Measurements from ENCODE around the gene UXS1. TPM values are rescaled to one million over a fixed set of nuclear protein-coding genes. Genes with fewer than 3 reads are reported as not detected.
A peak's percentile ranks its signal among the peaks of the same experiment; 100 is the strongest.

The UXS1 gene
- total RNA-seq, 2 experiments from 2014 or later = 100 to 104 TPM

DNA sequence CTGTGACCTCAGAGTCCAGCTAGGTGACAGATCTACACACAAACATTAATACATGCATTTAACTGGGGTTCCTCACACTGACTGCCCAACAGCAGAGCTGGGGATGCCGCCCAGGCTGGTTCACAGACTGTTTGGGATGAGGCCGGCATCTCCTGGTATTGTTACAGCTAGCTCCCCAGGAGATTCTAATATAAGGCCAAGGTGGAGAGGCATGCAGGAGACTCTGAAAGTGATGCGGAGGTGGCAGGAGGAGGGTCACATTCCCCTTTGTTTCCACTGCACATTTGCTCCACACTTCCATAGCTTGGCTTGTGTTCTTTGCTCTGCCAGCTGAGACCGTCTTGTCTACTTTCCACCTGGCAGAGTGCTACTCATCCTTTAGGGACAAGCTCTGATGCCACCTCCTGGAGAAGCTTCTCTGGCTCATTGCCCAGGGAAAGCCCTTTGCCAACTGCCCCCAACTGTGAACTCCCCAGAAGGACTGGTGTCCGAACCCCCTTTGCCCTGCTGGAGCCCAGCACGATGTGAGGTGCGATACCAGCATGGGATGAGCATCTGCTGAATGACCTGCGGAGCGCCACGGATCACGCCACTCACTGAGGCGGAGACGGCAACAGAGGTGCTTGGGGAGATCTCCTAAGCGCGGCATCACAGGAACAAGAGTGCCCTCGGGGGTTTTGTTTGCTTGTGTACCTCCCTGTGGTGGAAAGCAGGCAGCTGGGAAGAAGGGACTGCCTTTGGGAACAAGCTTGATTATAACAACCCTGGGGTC, 88.8 kb downstream of the UXS1 start:
- H3K27ac Mint-ChIP-seq = no peak overlapping the region
- no peak overlapping the region for H3K4me3 Mint-ChIP-seq
- DNase-seq = no peak

DNA sequence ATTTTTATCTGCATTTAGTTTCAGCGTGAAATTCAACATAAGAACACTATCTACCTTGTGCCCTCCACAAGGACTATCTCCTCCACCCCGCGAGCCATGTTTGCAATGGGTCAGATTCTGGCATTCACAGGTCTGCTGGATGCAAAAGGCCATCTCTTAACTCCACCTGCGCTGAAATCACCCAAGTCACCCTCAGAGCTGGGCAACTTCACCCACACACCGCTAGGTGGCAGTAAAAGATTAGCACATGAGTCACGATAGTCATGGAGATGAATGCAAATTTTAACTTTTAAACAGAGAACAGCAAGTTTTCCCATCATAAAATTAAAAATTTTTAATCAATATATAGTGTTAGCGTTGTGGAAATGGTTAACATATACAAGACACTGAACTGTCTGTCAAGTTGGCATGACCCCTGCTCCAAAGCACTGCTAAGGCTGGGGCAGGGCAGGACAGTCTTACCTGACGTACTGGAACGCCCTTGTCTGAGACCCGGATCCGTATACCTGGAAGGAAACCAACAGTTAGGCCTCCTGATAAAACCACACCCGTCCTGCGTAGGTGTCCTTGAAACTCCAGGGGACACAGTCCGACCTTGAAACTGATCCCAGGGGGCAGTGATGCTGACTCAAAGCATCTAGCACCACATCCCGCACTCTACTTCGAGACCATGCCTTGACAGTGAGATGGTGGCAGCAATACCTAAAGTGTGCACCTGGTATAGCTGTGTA, 89.6 kb downstream of the UXS1 start:
- POLR2A ChIA-PET = interaction anchor here (1.0 to 2.0 kb wide), 2 partner anchors 56 to 89 kb away, joined by 3 to 4 read pairs; no protein-coding TSS in a partner anchor
- peak overlapping the region; percentile 77 for H3K27ac Mint-ChIP-seq

More for the DNA sequence above, 88.8 kb downstream of the UXS1 start:
- ATAC-seq (ENCODE audit: low read depth) = no peak
- Mint-ChIP-seq H3K4me1 (peaks cover 6% of the 10 kb centered on the region), H3K9me3 (no peaks in the 10 kb centered on the region), H3K36me3 (peaks cover 6% of the 10 kb centered on the region), H3K27me3 (no peaks in the 10 kb centered on the region)
- POLR2A ChIA-PET = interaction anchor here (1.0 to 2.0 kb wide), 2 partner anchors 55 to 88 kb away, joined by 3 to 4 read pairs; no protein-coding TSS in a partner anchor

DNA sequence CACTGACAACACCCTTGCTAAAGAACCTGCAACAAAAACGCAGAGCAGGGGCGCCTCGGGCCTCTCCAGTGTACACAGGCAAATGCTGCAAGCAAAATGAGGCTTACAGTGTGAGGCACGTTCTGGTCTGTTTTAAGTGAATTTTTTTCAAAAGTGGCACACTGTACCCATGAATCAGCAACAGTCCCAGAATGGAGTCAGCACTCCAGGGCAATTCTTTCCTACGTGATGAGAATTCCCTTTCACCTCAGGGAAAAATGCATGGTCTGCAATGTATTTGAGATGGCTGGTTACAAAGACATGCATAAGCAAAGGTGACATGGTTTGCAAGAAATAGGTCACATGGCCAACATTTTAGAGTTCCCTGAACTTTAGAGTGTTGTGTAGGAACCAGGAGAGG, 94.4 kb downstream of the UXS1 start:
- no peak for ATAC-seq (ENCODE audit: low read depth)
- no peaks in the 10 kb centered on the region for H3K27me3 Mint-ChIP-seq
- H3K36me3 Mint-ChIP-seq = peaks cover 26% of the 10 kb centered on the region
- H3K27ac Mint-ChIP-seq = peak overlapping the region; percentile 54
- peaks cover 24% of the 10 kb centered on the region for H3K4me1 Mint-ChIP-seq
- DNase-seq = no peak
- POLR2A ChIA-PET = no interaction called here
- no peak overlapping the region for H3K4me3 Mint-ChIP-seq
- H3K9me3 Mint-ChIP-seq = no peaks in the 10 kb centered on the region

More for the DNA sequence above, 89.6 kb downstream of the UXS1 start:
- Mint-ChIP-seq H3K36me3 (peaks cover 14% of the 10 kb centered on the region), H3K27me3 (no peaks in the 10 kb centered on the region), H3K4me3 (no peak overlapping the region), H3K9me3 (no peaks in the 10 kb centered on the region), H3K4me1 (peaks cover 6% of the 10 kb centered on the region)
- peak; percentile 76 for ATAC-seq (ENCODE audit: low read depth)
- DNase-seq = no peak

DNA sequence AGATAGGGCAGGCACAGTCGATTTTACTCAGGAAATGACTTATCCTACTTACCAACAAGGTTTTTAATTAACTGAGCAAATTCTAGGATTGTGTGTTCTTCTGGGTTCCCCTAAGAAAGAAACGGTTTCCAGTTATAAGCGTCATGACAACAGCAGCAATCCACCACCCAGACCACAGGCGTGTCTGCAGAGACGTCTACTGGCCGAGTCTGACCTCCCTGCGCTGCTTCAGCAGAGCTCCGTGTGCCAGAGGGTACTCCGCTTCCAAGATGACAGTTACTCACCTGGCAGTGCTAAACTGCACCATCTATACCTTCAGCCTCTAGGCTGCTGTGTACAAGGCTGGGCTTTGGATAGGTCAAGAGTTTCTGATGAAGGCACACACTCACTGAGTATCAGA, 95.4 kb downstream of the UXS1 start:
- peaks cover 28% of the 10 kb centered on the region for H3K36me3 Mint-ChIP-seq
- H3K27me3 Mint-ChIP-seq = no peaks in the 10 kb centered on the region
- H3K27ac Mint-ChIP-seq = peak overlapping the region; percentile 8
- no peaks in the 10 kb centered on the region for H3K9me3 Mint-ChIP-seq
- POLR2A ChIA-PET = no interaction called here
- peaks cover 32% of the 10 kb centered on the region for H3K4me1 Mint-ChIP-seq
- DNase-seq = no peak
- H3K4me3 Mint-ChIP-seq = no peak overlapping the region
- ATAC-seq (ENCODE audit: low read depth) = no peak

DNA sequence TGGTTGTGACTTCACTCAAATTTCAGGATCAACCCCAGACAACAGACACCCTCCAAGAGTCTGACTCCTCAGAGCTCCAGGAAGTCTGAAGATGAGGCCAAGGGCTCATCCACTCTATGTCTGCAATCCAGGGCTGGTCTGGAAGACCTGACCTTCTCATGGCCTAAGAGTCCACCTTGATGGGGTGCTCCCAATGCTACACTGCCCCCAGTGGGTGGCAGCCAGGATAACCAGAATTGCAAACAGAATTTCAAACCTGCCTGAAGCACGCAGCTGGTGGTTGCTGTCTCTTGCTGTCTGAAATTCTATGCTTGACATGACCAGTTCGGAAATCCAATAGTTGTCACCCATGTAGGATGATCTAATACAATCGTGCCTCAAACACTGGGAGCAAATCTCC, 96.0 kb downstream of the UXS1 start:
- H3K27ac Mint-ChIP-seq = no peak overlapping the region
- DNase-seq (no peak), ATAC-seq (ENCODE audit: low read depth) (no peak)
- peaks cover 31% of the 10 kb centered on the region for H3K36me3 Mint-ChIP-seq
- H3K27me3 Mint-ChIP-seq = no peaks in the 10 kb centered on the region
- no peak overlapping the region for H3K4me3 Mint-ChIP-seq
- H3K4me1 Mint-ChIP-seq = peaks cover 36% of the 10 kb centered on the region
- POLR2A ChIA-PET = interaction anchor here (0.9 kb wide), 1 partner anchor 323 kb away, joined by 3 read pairs; no protein-coding TSS in a partner anchor
- H3K9me3 Mint-ChIP-seq = no peaks in the 10 kb centered on the region

DNA sequence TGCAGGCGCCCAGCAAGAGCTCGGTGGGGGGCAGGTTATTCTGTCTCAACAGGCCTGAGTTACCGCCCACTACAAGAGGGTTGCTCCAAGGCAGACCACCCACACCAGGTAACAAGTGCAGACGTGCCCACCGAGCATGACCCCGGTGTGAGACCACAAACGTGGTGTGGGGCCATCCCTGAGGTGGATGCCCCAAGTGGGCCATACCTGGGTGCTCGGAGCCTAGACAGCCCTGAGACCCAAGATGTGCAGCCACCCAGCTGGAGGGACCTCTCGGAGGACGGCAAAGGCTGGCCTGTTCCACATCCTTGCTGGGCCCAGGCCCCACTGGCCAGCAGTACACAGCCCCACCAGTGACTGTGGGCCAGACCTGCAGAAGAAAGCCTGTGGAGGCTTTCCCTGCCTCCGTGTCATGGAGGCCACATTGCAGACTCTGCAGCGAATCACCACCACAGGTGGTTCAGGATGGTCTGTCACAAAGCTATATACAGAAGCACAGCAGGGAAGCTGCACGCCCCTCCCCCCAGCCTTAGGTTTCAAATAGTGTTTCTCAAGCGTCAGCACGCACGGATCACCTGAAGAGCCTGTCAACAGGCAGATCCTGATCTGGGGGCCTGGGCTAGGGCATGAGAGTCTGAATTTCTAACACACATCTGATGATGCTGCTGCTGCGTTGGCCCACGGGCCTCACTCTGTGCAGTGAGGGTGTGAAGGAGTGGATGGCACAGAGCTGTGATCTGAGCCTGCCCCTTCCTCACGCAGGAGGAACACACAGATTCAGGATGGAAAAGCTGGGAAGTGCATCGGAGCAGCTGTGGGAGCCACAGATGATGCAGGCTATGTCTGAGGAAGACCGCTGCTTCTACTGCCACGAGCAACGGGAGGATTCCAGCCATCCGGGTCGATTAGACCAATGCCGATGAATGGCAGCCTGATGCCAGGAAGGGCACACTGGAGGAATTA, 96.8 kb downstream of the UXS1 start:
- H3K27ac Mint-ChIP-seq = peak overlapping the region; percentile 92
- H3K9me3 Mint-ChIP-seq = no peaks in the 10 kb centered on the region
- ATAC-seq (ENCODE audit: low read depth) = no peak
- peak; percentile 60 for DNase-seq
- peaks cover 39% of the 10 kb centered on the region for H3K4me1 Mint-ChIP-seq
- no peaks in the 10 kb centered on the region for H3K27me3 Mint-ChIP-seq
- H3K4me3 Mint-ChIP-seq = peak overlapping the region; percentile 80
- POLR2A ChIA-PET = interaction anchor here (0.6 to 1.1 kb wide), 3 partner anchors 63 to 322 kb away, joined by 3 to 6 read pairs (median 3); no protein-coding TSS in a partner anchor
- peaks cover 37% of the 10 kb centered on the region for H3K36me3 Mint-ChIP-seq

DNA sequence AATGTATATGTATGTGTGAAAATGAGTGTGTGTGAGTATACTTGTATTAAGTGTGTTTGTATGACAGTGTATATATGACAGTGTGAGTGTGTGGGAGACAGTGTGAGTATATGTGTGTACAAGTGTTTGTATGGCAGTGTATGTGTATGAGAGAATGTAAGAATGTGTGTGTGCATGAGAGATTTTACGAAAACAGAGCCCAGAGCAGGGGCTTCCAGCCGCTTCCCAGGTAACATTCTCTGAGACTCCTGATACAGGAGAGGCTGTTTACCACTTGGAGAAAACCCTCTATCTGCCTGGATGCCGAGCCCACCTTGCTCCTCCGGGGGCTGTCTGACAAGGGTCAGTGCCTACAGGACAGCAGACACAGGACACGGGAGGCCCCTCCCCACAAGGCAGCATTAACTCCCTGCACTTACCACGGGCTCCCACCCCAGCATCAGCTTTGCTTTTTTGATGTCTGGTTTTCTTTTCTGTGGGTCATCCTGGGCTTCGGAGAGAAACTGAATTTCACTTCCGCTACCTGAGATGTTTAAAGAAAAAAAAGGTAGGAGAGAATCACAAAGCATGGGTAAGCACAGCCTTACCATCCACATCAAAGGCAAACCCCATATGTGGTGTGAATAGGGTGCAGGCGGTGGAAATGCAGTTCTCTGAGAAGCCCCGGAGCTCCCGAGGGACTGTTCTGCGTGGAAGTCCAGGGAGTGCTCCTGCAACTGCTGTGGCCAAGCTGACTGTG, 97.6 kb downstream of the UXS1 start:
- POLR2A ChIA-PET = interaction anchor here (0.6 to 1.1 kb wide), 3 partner anchors 64 to 297 kb away, joined by 3 to 6 read pairs (median 3); no protein-coding TSS in a partner anchor

DNA sequence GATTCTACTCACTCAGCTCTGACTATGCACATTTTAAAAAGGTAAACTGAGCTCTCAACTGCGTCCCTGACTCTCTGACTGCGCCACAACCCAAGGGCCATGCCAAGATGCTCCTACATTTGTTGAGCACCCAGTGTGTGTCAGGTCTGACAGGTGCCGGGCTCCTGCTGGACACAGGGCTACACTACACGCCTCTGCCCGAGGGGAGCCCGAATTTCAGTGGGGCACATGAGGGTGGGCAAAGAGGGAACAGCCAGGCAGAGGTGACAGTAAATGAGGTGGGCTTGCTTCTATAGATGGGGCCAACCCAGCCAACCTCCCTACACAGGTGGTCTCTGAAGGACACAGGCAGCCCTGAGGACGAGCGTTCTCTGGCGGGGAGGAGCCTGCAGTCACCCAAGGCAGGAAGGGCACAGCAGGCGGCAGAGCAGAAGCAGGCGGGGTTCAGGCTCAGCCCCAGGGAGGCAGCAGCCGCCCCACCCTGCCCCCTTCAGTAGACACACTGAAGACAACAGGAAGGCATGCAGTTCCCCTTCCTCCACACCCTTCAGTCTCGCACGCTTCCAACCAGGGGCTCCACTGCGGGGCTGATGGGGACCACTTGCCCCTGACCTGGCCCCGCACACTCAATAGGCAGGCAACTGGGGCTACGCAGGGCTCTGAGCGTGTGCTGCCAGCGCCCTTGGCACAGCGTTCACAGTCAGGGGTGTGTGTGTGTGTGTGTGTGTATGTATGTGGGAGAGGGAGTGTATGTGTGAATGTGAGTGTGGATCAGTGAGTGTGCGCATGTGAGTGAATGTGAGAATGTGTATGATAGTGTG, 98.4 kb downstream of the UXS1 start:
- no peaks in the 10 kb centered on the region for H3K27me3 Mint-ChIP-seq
- POLR2A ChIA-PET = interaction anchor here (0.7 to 2.6 kb wide), 10 partner anchors 9 to 519 kb away, joined by 3 to 13 read pairs (median 5); no protein-coding TSS in a partner anchor
- H3K4me1 Mint-ChIP-seq = peaks cover 44% of the 10 kb centered on the region
- peak overlapping the region; percentile 92 for H3K27ac Mint-ChIP-seq
- peak overlapping the region; percentile 80 for H3K4me3 Mint-ChIP-seq
- DNase-seq = peak; percentile 79
- H3K9me3 Mint-ChIP-seq = peaks cover 2% of the 10 kb centered on the region
- H3K36me3 Mint-ChIP-seq = peaks cover 48% of the 10 kb centered on the region
- peak; percentile 89 for ATAC-seq (ENCODE audit: low read depth)

More for the DNA sequence above, 97.6 kb downstream of the UXS1 start:
- Mint-ChIP-seq H3K27me3 (no peaks in the 10 kb centered on the region), H3K27ac (peak overlapping the region; percentile 92), H3K36me3 (peaks cover 42% of the 10 kb centered on the region), H3K4me3 (peak overlapping the region; percentile 80), H3K9me3 (peaks cover 2% of the 10 kb centered on the region), H3K4me1 (peaks cover 41% of the 10 kb centered on the region)
- ATAC-seq (ENCODE audit: low read depth) (peak; percentile 20), DNase-seq (peak; percentile 58)

DNA sequence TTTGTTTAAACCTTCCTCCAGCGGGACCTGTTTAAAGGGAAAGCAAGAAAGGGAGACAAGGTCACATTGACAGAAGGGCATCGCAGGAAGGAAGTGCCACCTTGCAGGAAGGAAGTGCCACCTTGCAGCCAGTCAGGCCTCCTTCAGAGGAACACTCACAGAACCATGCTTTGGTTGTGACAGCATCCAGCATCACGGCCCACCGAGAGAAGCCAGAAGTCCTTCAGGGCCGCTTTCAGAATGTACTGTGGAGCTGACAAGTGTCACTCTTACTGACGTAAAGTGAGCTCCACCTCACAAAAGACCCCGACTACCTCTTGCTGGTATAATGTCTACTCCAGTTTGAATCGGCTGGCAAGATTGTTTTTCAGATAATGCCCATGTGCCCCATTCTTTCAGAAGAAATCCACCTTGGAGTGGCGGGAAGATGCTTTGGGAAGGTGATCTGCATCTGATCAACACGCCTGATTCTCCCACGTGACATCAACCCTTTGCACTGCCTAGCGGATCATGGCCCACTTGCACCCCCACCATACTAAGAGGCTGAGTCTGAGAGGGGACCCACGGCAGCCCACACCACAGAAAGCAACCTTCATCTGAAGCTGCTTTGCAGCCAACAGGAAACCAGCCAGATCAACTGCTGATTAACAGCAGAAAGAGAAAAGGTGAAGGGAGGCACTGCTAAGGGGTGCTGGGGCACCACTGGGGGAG, 99.8 kb downstream of the UXS1 start:
- peaks cover 53% of the 10 kb centered on the region for H3K36me3 Mint-ChIP-seq
- peaks cover 50% of the 10 kb centered on the region for H3K4me1 Mint-ChIP-seq
- peak overlapping the region; percentile 76 for H3K4me3 Mint-ChIP-seq
- H3K9me3 Mint-ChIP-seq = peaks cover 2% of the 10 kb centered on the region
- peak overlapping the region; percentile 91 for H3K27ac Mint-ChIP-seq
- POLR2A ChIA-PET = interaction anchor here (0.6 to 2.6 kb wide), 15 partner anchors 8 to 518 kb away, joined by 3 to 13 read pairs (median 4); no protein-coding TSS in a partner anchor
- ATAC-seq (ENCODE audit: low read depth) (peak; percentile 58), DNase-seq (peak; percentile 64)
- no peaks in the 10 kb centered on the region for H3K27me3 Mint-ChIP-seq

DNA sequence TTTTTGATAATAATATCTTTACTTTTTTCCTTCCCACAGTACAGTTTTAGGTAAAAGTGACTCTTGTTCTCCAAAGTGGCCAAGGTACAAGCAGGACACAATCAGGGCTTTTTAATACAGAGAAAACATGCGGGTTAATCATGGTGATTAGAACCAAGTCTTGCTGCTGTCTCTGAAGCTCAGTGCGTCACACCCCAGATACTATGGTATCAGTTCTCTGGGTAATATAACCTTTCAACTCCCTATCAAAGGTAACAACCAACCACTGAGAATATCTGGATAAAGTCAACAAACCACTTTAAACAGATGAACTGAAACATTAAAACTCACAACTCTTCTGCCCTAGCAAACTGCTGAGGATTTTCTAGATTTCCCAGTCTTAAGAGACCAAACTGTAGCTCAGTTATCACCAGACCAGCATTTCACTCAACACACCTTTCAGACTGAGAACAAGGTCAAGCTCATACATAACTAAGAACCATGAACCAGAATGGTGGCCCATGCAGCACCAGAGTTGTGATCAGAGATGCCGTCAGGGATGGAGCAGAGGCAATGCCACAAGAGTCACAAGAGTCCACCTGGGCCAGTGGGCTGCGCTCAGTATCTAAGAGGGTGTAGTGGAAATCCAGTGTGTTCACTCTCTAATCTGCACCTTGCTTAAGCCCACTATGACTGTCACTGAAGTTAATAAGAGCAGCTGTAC, 103.0 kb downstream of the UXS1 start:
- no peaks in the 10 kb centered on the region for H3K27me3 Mint-ChIP-seq
- H3K27ac Mint-ChIP-seq = no peak overlapping the region
- DNase-seq (no peak), ATAC-seq (ENCODE audit: low read depth) (no peak)
- H3K4me3 Mint-ChIP-seq = no peak overlapping the region
- peaks cover 56% of the 10 kb centered on the region for H3K36me3 Mint-ChIP-seq
- POLR2A ChIA-PET = interaction anchor here (1.0 kb wide), 1 partner anchor 36 kb away, joined by 5 read pairs; no protein-coding TSS in a partner anchor
- H3K4me1 Mint-ChIP-seq = peaks cover 55% of the 10 kb centered on the region
- peaks cover 5% of the 10 kb centered on the region for H3K9me3 Mint-ChIP-seq

Data from activated naive CD8-positive, alpha-beta T cell treated with anti-CD3 and anti-CD28 coated beads, Interleukin-2, amount 10 ng/mL, durations not matched to agents 7 days and 5 days (primary cell).